Left renal cortex interstitium (tissue), 4 donors: ENCODE measurements around the gene ZCCHC14. TPM values are rescaled to one million over a fixed set of nuclear protein-coding genes. Genes with fewer than 3 reads are reported as not detected.

Source experiments
- DNase-seq, 4 donors: peaks; one replicate each; pipeline ENCODE4 v3.0.0-alpha.2; 2013; ENCODE audit warnings: low read depth in 4 of 4, low spot score in 2 of 4, missing footprints in 1 of 4
- polyA plus RNA-seq, 4 donors: library from polyadenylated mRNA; unstranded; fragments of 120-200 nt; gene quantifications; one replicate each; pipeline ENCODE4 v1.2.1, GENCODE V29; 2013; ENCODE audit not compliant: insufficient read length in 4 of 4

The ZCCHC14 gene
- polyA plus RNA-seq, 4 donors: 27.9 to 39.1 (median 35.2) TPM

DNA sequence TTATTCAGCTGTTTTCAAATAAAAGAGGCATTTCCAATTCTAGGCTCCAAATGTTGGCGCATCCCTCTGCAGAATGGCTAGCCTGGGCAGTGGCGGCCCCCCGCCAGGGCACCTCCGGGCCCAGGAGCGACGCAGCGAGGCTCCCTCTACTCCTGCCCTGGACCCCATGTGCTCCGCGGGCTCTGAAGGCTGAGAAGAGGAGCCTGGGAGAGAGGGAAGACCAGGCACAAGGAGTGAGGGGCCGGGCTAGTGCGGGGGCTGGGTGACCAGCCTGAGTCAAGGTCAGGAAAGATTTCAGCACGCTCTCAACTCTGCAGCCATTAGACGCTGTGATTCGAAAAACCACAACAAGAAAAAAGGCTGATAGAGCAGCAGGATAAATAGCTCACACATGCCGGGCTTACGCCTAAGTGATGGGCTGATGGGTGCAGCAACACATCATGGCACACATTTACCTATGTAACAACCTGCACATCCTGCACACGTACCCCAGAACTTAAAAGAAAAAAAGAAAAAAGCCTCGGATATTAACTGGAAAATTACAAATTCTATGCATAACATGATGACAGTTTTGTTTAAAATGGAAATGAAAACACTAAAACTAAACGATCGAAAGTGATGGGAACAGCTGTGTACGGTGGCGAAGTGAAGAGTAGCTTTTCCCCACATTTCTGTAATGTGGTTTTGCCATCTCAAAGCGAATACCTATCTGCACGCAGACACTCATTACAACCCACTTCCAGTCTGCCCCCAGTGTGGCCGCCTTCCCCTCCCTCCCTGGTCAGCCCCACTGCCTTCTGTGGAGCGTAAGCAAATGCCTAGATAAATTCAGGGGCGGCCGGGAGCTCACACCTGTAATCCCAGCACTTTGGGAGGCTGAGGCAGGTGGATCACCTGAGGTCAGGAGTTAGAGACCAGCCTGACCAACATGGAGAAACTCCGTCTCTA, 56.3 kb downstream of the ZCCHC14 start:
- DNase-seq: no peak

- DNase-seq: no peak
Measured at GRCh38 chr16:87435372-87436224, 57.2 kb downstream of the ZCCHC14 start.

DNA sequence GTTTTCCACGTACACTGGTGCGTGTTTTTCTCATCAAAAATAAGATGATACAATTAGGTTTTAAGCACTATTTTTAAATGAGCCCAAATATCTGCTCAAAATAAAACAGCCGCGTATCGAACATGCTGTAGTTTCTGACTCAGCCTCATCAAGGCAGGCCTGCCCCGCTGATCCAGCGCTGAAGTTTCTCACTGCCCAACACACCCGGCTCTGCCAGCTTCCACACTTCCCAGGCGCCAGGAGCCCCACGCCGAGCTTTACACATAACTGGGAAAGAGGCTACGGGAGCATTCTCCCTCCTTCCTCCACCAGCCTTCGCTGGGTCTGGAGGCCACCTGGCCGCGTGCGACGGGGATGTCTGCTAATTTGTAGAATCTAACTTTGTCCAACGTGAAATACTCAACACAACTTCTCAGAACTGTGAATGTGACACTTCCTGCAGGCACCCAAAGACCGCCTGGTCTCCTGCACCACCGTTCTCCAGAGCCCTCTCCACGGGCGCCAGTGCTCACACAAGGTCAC, 58.6 kb downstream of the ZCCHC14 start:
- no peak for DNase-seq

DNA sequence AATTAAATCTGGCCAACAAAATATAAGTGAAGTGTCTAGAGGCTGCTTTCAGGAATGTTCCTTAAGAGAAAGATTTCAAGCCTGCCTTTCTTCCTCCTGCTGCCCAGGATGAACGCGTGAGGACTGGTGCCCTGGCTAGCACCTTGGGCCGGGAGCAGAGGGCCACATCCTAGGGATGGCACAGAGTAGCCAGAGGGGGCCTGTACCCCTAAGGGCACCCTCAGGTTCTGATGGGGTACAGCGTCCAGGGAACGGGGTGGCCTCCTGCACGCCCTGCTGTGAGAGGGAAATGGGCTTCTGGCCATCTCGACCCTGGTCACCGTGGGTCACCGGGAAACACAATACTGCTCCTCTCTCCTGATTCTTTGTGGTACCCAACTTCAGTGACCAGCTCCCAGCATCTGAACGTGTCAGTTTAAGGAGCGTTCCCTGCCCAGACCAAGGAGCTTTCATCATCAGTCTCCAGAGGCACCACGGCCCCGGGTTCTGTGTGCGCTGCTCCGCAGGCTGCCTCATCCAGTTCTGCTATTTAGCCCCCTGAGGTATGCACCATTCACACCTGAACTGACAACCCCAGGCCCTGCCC, 60.4 kb downstream of the ZCCHC14 start:
- DNase-seq: no peak

- no peak for DNase-seq
Measured at GRCh38 chr16:87431926-87432325, 60.9 kb downstream of the ZCCHC14 start.

DNA sequence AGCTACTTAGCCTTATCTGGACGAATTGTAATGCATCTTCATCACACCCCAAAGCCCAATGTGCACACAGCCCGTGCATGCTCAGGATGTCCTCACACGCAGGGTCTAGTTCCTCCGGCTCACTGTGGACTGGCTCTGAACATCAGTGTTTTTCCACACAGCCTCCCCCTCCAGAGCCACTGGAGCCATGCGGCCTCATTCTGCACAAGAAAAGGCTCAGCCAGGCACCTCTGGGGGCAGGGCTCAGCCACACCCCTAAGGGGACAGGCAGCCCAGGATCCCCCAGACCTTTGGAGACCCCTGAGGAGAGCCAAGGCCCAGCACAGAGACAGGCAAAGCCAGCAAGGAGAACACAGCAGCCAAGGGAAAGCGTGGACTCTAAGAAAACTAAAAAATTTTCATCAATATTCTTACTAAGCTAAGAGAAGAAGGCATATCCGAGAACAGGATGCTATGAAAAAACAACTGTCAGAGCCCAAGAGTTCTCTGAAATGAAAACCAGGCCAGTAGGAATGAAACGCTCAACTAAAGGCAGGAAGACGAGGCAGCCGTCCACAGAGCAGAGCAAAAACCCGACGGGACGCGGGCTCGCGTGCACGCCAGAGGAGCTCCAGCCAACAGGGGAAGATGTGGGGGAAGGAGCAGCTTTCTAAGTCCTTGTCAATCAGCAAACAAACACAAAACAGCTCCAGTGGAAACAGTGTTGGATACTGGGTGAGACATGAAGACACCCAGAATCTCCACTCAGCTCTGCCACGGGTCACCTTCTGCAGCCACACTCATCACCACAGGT, 66.2 kb downstream of the ZCCHC14 start:
- no peak for DNase-seq

DNA sequence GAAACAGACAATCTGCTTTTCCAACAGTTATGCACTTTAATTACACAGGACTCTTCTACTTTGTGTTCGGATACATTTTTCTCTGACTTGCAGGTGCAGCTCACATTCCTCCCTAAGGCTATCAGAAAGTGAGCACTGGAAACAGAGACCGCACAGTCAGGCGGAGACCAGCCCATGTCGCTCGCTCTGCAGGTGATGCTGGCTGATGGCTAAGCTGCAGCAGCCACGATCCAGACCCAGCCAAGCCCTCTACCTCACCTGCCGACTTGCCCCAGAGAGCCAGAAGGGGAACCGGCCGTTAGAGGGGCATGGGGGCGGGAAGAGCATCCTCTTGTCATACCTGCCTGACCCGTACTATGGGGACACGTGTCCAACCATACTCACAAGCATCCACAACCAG, 66.9 kb downstream of the ZCCHC14 start:
- no peak for DNase-seq

GRCh38 chr16:87424266-87424665, 68.6 kb downstream of the ZCCHC14 start:
- no peak for DNase-seq

- DNase-seq: no peak
Measured at GRCh38 chr16:87423429-87423828, 69.4 kb downstream of the ZCCHC14 start.

GRCh38 chr16:87422106-87422505, 70.7 kb downstream of the ZCCHC14 start:
- DNase-seq: no peak

DNA sequence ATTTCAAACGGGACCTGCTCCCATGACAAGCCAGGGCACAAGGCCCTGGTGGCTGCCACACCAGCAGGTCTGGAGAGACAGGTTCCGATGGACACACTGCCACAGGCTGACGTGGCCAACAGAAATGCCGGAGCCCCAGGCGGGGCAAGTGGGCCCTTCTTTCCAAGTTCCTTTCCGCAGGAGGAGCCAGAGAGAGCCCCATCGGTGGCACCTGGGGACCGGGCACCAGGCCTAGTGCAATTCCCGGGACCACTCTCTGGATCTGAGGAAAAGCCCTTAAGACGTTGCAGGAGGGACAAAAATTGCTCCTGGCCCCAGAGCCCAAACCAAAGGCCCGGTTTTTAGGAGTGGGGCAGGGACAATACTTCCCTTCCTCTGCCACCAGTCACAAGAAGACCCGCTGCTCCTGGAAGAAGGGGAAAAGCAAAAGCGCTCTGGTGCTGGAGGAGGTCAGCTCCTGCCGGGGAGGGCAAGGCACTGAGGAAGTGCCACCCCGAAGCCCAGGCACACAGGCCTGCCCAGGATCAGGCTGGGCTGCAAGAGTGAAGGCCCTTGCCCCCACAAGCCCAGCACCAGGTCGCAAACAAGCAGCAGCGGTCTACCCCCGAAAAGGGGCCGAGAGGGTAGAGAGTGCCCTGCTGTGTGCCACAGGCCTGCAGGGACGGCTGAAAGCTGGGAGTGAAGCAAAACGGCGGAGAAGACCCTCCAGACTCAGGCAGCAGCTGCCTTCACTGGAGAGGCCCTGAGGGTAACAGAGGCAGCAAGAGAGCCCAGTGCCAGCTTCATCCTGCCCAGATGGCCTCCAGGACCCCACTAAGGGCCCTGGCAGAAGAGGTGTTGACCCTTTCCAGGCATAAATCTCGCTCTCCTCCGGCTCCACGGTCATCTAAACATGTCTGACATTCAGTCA, 71.6 kb downstream of the ZCCHC14 start:
- no peak for DNase-seq

DNA sequence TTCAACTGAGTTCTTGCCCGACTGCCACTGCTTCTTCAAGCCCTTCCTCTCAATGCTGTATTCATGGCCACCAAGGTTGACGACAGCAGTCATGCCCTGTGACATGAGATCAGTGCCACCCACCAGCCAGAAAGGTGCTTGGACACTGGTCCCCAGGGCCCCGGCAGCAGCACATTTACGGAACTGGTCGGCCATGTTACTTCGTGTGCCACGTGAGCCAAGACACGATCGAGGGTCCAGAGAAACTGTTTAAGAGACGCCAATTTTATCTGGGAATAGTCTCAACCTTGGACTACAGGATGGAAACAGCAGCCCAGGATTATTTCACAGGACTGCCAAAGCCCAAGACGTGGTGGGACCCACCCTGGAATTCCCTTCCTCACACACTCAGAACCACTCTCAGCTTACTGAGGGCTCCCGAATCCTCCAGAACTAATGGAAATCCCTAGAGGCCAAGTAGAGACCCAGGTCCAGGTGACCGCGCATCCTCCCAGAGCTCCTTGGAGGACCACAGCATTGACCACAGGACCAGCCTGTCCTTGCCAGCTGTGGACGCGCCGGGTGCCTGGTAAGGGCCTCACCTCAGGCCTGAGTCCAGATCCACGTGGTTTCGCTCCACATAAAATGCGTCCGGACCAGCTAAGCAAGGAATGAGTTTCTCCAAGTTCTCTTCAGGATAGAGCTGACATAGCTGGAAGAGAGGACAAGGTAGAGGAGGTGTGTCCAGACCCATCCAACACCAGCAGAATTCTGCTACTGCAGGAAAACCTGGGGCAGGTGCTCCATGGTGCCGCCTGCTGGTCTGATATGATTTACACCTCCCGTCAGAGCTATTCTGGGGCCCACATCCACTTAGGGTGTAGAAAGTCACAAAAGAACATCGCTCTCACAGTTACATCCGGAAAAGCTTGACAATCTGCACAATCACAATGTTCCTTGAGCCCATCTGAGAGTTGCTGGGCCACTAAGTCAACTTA, 72.5 kb downstream of the ZCCHC14 start:
- DNase-seq: no peak

- no peak for DNase-seq
Measured at GRCh38 chr16:87418644-87419043, 74.2 kb downstream of the ZCCHC14 start.

DNA sequence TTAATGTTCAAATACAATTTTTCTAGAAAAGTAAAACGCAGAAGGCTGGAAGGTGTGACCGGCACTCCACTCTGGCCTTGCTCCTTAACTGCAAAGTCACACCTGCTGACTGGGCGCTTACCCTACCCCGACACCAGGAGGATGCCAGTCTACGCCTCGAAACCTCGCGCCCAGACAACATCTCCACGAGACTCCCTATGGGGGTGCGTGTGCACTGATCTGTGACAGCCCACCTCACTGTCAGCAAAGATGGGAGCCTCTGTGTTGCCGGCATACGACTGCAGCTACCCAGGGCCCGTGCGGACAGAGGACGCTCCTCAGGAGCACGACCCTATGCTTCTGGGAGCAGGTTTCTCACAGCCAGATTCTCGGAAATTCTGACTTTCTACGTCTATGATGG, 74.6 kb downstream of the ZCCHC14 start:
- DNase-seq: no peak

DNA sequence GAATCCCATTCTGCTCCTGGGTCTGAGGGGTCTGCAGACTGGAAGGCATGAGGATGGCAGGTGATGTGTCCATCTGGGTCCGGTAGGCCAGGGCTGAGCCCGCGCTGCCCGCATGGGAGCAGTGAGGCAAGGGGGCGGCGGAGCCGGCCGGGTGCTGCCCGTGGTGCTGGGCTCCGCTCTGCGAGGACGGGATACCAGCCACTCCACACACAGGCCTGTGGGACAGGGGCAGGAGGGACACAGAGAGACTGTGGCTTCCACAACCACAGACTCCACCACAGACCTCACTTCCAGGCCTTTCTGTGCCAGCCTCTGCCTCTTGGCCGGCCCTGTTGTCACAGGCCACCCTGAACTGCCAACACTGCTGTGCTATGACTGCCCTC, 75.3 kb downstream of the ZCCHC14 start:
- no peak for DNase-seq

GRCh38 chr16:87416826-87417527, 75.8 kb downstream of the ZCCHC14 start:
- DNase-seq: no peak

GRCh38 chr16:87415441-87415840, 77.4 kb downstream of the ZCCHC14 start:
- no peak for DNase-seq
